GM12878 (cell line): ENCODE results near the gene REST. TPM values are rescaled to one million over a fixed set of nuclear protein-coding genes. Genes with fewer than 3 reads are reported as not detected.

Experiments
- ESRRA ChIP-seq: IDR thresholded peaks from 2 replicates; pipeline ENCODE4 v1.6.1; 2012; ENCODE audit warnings: mild to moderate bottlenecking, low read length, improper control_type of control experiment
- HDAC6 ChIP-seq: fragments of 200-600 bp; sonication (generic); IDR thresholded peaks from one replicate; pipeline ENCODE4 v1.8.0; 2017; ENCODE audit warnings: antibody characterized with exemption; ENCODE audit not compliant: unreplicated experiment
- IKZF2 ChIP-seq, 2 experiments: fragments of 450-650 bp; IDR thresholded peaks; 2 replicates each; pipeline ENCODE4 v1.6.1; 2017; ENCODE audit warnings: mild to moderate bottlenecking in 2 of 2, moderate library complexity in 2 of 2
- MEF2B ChIP-seq: fragments of 450-650 bp; IDR thresholded peaks from 2 replicates; pipeline ENCODE4 v1.6.1; 2018; ENCODE audit warnings: mild to moderate bottlenecking, moderate library complexity; ENCODE audit not compliant: partially characterized antibody, poor library complexity, severe bottlenecking
- MTA3 ChIP-seq: IDR thresholded peaks from 2 replicates; pipeline ENCODE4 v1.6.1; 2012; ENCODE audit warnings: low read length, inconsistent platforms, borderline replicate concordance
- MYC ChIP-seq: IDR thresholded peaks from 2 replicates; pipeline ENCODE4 v1.6.1; 2011; ENCODE audit warnings: mild to moderate bottlenecking, low read length, moderate library complexity, inconsistent platforms; ENCODE audit not compliant: insufficient read depth, insufficient replicate concordance, insufficient read length, severe bottlenecking
- POLR2A ChIP-seq: IDR thresholded peaks from 2 replicates; pipeline ENCODE4 v1.6.1; 2011; ENCODE audit warnings: low read depth, mild to moderate bottlenecking, low read length
- RB1 ChIP-seq: fragments of 450-650 bp; formaldehyde crosslinking; IDR thresholded peaks from 2 replicates; pipeline ENCODE4 v1.6.1; 2017; ENCODE audit warnings: mild to moderate bottlenecking, borderline replicate concordance
- RUNX3 ChIP-seq: IDR thresholded peaks from 2 replicates; pipeline ENCODE4 v1.6.1; 2012; ENCODE audit warnings: low read length, inconsistent platforms
- SMAD1 ChIP-seq: fragments of 450-650 bp; IDR thresholded peaks from 2 replicates; pipeline ENCODE4 v1.6.1; 2018; ENCODE audit warnings: mild to moderate bottlenecking, low read depth; ENCODE audit not compliant: partially characterized antibody
- STAT1 ChIP-seq: fragments of 450-650 bp; conservative IDR thresholded peaks from 2 replicates; pipeline ENCODE4 v1.6.1; 2014; ENCODE audit warnings: antibody characterized with exemption, mild to moderate bottlenecking
- SUZ12 ChIP-seq: fragments of 200-600 bp; sonication (generic); IDR thresholded peaks from one replicate; pipeline ENCODE4 v1.6.1; 2018; ENCODE audit warnings: antibody characterized with exemption, mild to moderate bottlenecking; ENCODE audit not compliant: unreplicated experiment
- WRNIP1 ChIP-seq: IDR thresholded peaks from 2 replicates; pipeline ENCODE4 v1.6.1; 2011; ENCODE audit warnings: low read depth, low read length, improper control_type of control experiment, borderline replicate concordance
- polyA plus RNA-seq, 11 experiments: library from polyadenylated mRNA; depleted of rRNA in 4 of 11; unstranded in 6 of 11; stranded (reverse) in 5 of 11; fragments of >200 nt; fragmentation: Nextera tagmentation in 4 of 11; fragmentation: Illumina TruSeq in 1 of 11; extraction: Ambion mirVana in 4 of 11; extraction: Trizol in 1 of 11; gene quantifications; 1 replicate in 1 of 11; 2 replicates in 10 of 11; pipeline versions ENCODE4 v1.2.1 to v1.2.3, GENCODE V29; 2011 to 2016; ENCODE audit warnings: inconsistent platforms in 2 of 11, missing spikeins in 2 of 11, low read depth in 1 of 11
- total RNA-seq, 4 experiments: library from RNA; depleted of rRNA in 3 of 4; stranded (reverse); fragments of >200 nt in 3 of 4; fragmentation: Illumina TruSeq in 1 of 4; extraction: Trizol in 1 of 4; gene quantifications; 2 replicates each; pipeline versions ENCODE4 v1.2.1 to v1.2.3, GENCODE V29; 2013 to 2021
- TF ChIP-seq, protein P1 (sequence below): IDR thresholded peaks from 2 replicates; pipeline ENCODE4 v1.6.1; 2011; ENCODE audit warnings: borderline replicate concordance, low read depth, mild to moderate bottlenecking, moderate library complexity, low read length; ENCODE audit not compliant: insufficient read depth, poor library complexity, severe bottlenecking
- TF ChIP-seq, protein P2 (sequence below): fragments of 450-650 bp; IDR thresholded peaks from 2 replicates; pipeline ENCODE4 v1.6.1; 2016; ENCODE audit warnings: mild to moderate bottlenecking
- TF ChIP-seq, protein P3 (sequence below): fragments of 450-650 bp; IDR thresholded peaks from 2 replicates; pipeline ENCODE4 v1.6.1; 2018; ENCODE audit warnings: borderline replicate concordance, mild to moderate bottlenecking; ENCODE audit not compliant: partially characterized antibody
- TF ChIP-seq, protein P4 (sequence below): fragments of 450-650 bp; IDR thresholded peaks from 2 replicates; pipeline ENCODE4 v1.6.1; 2016; ENCODE audit warnings: mild to moderate bottlenecking, moderate library complexity, borderline replicate concordance

Gene REST
- total and polyA plus RNA-seq, 10 of the 15 experiments (the other 5 are each of a cell fraction or from before 2014, with no cell fraction given), result 3.7 to 36.3 (median 20.4) TPM

DNA sequence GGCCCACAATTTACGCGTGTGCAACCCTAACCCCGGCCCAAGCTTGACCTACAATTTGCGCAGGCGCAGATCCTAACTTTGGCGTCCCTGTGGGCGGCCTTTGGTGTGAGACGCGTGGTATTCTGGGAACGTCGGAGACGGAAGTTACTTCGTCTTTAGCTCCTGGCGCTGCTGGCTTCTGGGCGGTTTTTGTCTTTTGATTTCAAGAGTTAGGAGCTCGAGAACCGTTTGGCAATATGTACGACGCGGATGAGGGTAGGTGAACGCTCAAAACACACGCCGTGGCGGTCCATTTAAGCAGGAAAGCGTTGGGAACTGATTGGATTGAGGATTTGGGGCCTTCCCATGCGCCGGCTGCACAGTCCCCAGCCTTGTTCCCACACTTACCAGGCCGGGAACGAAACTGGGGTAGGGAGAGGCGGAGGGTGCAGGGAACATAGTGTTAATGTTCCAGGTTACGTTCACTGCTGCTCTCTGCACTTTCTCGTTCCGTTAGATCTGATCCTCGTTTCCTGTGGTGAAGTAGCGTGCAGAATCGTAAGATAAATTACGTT is 71.1 kb downstream of the REST start, which contains the start of gene POLR2B (continued):
- TF ChIP-seq, protein P1, sequence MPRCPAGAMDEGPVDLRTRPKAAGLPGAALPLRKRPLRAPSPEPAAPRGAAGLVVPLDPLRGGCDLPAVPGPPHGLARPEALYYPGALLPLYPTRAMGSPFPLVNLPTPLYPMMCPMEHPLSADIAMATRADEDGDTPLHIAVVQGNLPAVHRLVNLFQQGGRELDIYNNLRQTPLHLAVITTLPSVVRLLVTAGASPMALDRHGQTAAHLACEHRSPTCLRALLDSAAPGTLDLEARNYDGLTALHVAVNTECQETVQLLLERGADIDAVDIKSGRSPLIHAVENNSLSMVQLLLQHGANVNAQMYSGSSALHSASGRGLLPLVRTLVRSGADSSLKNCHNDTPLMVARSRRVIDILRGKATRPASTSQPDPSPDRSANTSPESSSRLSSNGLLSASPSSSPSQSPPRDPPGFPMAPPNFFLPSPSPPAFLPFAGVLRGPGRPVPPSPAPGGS, result no peak
- TF ChIP-seq STAT1 (no peak), SMAD1 (no peak), POLR2A (peak; percentile 81), RB1 (0 out of 2 replicates have a peak, but pooled peaks have one; percentile 33), MTA3 (no peak), IKZF2 (IDR thresholded peaks at IDR 0.05) (peak; percentile 26 to 39; a peak in 2 of 4 replicates), RUNX3 (no peak; the same call in none of the 2 replicates), MEF2B (no peak), HDAC6 (no peak), SUZ12 (no peak), WRNIP1 (no peak), ESRRA (no peak), MYC (no peak)
- TF ChIP-seq, protein P2, sequence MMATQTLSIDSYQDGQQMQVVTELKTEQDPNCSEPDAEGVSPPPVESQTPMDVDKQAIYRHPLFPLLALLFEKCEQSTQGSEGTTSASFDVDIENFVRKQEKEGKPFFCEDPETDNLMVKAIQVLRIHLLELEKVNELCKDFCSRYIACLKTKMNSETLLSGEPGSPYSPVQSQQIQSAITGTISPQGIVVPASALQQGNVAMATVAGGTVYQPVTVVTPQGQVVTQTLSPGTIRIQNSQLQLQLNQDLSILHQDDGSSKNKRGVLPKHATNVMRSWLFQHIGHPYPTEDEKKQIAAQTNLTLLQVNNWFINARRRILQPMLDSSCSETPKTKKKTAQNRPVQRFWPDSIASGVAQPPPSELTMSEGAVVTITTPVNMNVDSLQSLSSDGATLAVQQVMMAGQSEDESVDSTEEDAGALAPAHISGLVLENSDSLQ, result no peak; the same call in 1 of the 2 replicates
- TF ChIP-seq, protein P3, sequence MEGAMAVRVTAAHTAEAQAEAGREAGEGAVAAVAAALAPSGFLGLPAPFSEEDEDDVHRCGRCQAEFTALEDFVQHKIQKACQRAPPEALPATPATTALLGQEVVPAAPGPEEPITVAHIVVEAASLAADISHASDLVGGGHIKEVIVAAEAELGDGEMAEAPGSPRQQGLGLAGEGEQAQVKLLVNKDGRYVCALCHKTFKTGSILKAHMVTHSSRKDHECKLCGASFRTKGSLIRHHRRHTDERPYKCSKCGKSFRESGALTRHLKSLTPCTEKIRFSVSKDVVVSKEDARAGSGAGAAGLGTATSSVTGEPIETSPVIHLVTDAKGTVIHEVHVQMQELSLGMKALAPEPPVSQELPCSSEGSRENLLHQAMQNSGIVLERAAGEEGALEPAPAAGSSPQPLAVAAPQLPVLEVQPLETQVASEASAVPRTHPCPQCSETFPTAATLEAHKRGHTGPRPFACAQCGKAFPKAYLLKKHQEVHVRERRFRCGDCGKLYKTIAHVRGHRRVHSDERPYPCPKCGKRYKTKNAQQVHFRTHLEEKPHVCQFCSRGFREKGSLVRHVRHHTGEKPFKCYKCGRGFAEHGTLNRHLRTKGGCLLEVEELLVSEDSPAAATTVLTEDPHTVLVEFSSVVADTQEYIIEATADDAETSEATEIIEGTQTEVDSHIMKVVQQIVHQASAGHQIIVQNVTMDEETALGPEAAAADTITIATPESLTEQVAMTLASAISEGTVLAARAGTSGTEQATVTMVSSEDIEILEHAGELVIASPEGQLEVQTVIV, result no peak
- TF ChIP-seq, protein P4, sequence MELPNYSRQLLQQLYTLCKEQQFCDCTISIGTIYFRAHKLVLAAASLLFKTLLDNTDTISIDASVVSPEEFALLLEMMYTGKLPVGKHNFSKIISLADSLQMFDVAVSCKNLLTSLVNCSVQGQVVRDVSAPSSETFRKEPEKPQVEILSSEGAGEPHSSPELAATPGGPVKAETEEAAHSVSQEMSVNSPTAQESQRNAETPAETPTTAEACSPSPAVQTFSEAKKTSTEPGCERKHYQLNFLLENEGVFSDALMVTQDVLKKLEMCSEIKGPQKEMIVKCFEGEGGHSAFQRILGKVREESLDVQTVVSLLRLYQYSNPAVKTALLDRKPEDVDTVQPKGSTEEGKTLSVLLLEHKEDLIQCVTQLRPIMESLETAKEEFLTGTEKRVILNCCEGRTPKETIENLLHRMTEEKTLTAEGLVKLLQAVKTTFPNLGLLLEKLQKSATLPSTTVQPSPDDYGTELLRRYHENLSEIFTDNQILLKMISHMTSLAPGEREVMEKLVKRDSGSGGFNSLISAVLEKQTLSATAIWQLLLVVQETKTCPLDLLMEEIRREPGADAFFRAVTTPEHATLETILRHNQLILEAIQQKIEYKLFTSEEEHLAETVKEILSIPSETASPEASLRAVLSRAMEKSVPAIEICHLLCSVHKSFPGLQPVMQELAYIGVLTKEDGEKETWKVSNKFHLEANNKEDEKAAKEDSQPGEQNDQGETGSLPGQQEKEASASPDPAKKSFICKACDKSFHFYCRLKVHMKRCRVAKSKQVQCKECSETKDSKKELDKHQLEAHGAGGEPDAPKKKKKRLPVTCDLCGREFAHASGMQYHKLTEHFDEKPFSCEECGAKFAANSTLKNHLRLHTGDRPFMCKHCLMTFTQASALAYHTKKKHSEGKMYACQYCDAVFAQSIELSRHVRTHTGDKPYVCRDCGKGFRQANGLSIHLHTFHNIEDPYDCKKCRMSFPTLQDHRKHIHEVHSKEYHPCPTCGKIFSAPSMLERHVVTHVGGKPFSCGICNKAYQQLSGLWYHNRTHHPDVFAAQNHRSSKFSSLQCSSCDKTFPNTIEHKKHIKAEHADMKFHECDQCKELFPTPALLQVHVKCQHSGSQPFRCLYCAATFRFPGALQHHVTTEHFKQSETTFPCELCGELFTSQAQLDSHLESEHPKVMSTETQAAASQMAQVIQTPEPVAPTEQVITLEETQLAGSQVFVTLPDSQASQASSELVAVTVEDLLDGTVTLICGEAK, result peak; percentile 44; the same call in 1 of the 2 replicates
